Liver (tissue), 2 donors: ENCODE data around the gene TIGD1.

Experiments
- CTCF ChIP-seq: fragments of 150-350 bp; IDR thresholded peaks from 2 replicates; pipeline ENCODE4 v1.5.1; 2017; ENCODE audit warnings: improper control_type of control experiment, low read depth, low read length; ENCODE audit not compliant: missing input control
- TF ChIP-seq, protein P1 (sequence below): IDR thresholded peaks from 2 replicates; pipeline ENCODE4 v1.6.1; 2016; ENCODE audit warnings: antibody characterized with exemption, mild to moderate bottlenecking
- donor health status: healthy.

DNA sequence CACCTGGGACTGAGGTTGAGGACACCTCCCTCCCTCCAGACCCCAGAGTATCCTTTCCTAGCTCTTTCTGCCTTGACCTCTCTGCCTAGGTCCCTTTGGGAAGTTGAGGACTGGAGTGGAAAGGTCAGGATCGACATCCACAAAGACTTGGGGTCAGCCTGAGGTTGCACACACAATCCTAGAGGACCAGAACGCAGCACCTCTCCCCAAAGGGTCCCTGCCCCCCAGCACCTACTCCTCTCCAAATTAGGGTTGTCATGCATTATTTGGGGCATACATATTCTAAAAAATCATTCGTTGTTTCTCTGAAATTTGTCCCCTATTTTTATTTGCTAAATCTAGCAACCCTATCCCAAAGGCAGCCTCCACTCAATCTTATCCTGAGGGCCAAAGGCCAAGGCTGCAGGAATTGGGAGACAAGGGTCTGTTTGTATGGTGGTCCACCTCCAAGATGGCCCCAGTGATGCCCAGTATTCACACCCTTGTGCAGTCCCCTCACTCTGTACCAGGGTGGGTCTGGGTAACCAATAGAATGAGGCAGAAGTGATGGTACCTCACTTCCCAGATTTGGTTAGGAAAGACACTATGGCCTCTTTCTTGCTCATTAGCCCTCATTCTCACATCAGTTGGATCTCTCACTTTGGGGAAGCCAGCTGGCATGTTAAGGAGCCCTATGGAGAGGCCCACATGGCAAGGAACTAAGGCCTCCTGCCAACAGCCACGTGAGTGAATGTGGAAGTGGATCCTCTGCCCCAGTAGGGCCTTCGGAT is 14.4 kb downstream of the TIGD1 start:
- TF ChIP-seq CTCF: no peak
- TF ChIP-seq, protein P1, sequence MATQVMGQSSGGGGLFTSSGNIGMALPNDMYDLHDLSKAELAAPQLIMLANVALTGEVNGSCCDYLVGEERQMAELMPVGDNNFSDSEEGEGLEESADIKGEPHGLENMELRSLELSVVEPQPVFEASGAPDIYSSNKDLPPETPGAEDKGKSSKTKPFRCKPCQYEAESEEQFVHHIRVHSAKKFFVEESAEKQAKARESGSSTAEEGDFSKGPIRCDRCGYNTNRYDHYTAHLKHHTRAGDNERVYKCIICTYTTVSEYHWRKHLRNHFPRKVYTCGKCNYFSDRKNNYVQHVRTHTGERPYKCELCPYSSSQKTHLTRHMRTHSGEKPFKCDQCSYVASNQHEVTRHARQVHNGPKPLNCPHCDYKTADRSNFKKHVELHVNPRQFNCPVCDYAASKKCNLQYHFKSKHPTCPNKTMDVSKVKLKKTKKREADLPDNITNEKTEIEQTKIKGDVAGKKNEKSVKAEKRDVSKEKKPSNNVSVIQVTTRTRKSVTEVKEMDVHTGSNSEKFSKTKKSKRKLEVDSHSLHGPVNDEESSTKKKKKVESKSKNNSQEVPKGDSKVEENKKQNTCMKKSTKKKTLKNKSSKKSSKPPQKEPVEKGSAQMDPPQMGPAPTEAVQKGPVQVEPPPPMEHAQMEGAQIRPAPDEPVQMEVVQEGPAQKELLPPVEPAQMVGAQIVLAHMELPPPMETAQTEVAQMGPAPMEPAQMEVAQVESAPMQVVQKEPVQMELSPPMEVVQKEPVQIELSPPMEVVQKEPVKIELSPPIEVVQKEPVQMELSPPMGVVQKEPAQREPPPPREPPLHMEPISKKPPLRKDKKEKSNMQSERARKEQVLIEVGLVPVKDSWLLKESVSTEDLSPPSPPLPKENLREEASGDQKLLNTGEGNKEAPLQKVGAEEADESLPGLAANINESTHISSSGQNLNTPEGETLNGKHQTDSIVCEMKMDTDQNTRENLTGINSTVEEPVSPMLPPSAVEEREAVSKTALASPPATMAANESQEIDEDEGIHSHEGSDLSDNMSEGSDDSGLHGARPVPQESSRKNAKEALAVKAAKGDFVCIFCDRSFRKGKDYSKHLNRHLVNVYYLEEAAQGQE: no peak
